HepG2 (cell line): ENCODE measurements around the gene CAPN10. TPM values are rescaled to one million over a fixed set of nuclear protein-coding genes. Genes with fewer than 3 reads are reported as not detected.

Experiments
- CAMTA2 ChIP-seq: sonication (generic); formaldehyde crosslinking; IDR thresholded peaks from 2 replicates; pipeline ENCODE4 v1.4.0; 2020; ENCODE audit warnings: mild to moderate bottlenecking, missing genetic modification reagents, borderline replicate concordance
- E2F2 ChIP-seq: sonication (generic); formaldehyde crosslinking; IDR thresholded peaks from 2 replicates; pipeline ENCODE4 v1.4.0; 2020; ENCODE audit warnings: missing genetic modification reagents, borderline replicate concordance
- ERF ChIP-seq: IDR thresholded peaks from 2 replicates; pipeline ENCODE4 v1.6.1; 2018; ENCODE audit warnings: missing biosample characterization, missing genetic modification reagents
- FOXJ3 ChIP-seq: sonication (generic); formaldehyde crosslinking; IDR thresholded peaks from 2 replicates; pipeline ENCODE4 v1.4.0; 2020; ENCODE audit warnings: missing genetic modification reagents, mild to moderate bottlenecking, borderline replicate concordance
- HHEX ChIP-seq: IDR thresholded peaks from 2 replicates; pipeline ENCODE4 v1.6.1; 2016; ENCODE audit warnings: control low read depth
- HOXD1 ChIP-seq: sonication (generic); formaldehyde crosslinking; IDR thresholded peaks from 2 replicates; pipeline ENCODE4 v1.5.0; 2020; ENCODE audit warnings: missing genetic modification reagents
- IKZF5 ChIP-seq: IDR thresholded peaks from 2 replicates; pipeline ENCODE4 v1.6.1; 2018; ENCODE audit warnings: missing genetic modification reagents, mild to moderate bottlenecking, missing compliant biosample characterization
- JDP2 ChIP-seq: sonication (generic); formaldehyde crosslinking; IDR thresholded peaks from 2 replicates; pipeline ENCODE4 v1.8.1; 2022; ENCODE audit warnings: missing genetic modification reagents, borderline replicate concordance
- JUN ChIP-seq: sonication (generic); formaldehyde crosslinking; IDR thresholded peaks from 2 replicates; pipeline ENCODE4 v1.4.0; 2020; ENCODE audit warnings: mild to moderate bottlenecking, missing genetic modification reagents
- KAT8 ChIP-seq: IDR thresholded peaks from 2 replicates; pipeline ENCODE4 v1.6.1; 2016; ENCODE audit warnings: missing genetic modification reagents, missing compliant biosample characterization
- NCOA1 ChIP-seq: sonication (generic); formaldehyde crosslinking; IDR thresholded peaks from 2 replicates; pipeline ENCODE4 v1.9.0; 2021; ENCODE audit warnings: missing genetic modification reagents
- PHF8 ChIP-seq: sonication (generic); formaldehyde crosslinking; IDR thresholded peaks from 2 replicates; pipeline ENCODE4 v1.5.0; 2020; ENCODE audit warnings: missing genetic modification reagents
- SALL2 ChIP-seq: sonication (generic); formaldehyde crosslinking; IDR thresholded peaks from 2 replicates; pipeline ENCODE4 v1.8.1; 2023; ENCODE audit warnings: mild to moderate bottlenecking, missing genetic modification reagents, inconsistent platforms
- SOX13 ChIP-seq, 3 experiments: fragments of 450-650 bp in 1 of 3; sonication (generic) in 1 of 3; formaldehyde crosslinking in 1 of 3; IDR thresholded peaks in 2 of 3; conservative IDR thresholded peaks in 1 of 3; 2 replicates each; pipeline versions ENCODE4 v1.5.0 to v1.6.1; 2016 to 2020; ENCODE audit warnings: antibody characterized with exemption in 1 of 3, mild to moderate bottlenecking in 1 of 3, missing compliant biosample characterization in 1 of 3, missing genetic modification reagents in 1 of 3, moderate library complexity in 1 of 3
- SRSF9 ChIP-seq: fragments of 200-400 bp; formaldehyde crosslinking; IDR thresholded peaks from 2 replicates; pipeline ENCODE4 v1.6.1; 2018; ENCODE audit warnings: borderline replicate concordance, mild to moderate bottlenecking, low read depth, low read length; ENCODE audit not compliant: insufficient read depth, poor library complexity, severe bottlenecking
- TEF ChIP-seq: sonication (generic); formaldehyde crosslinking; IDR thresholded peaks from 2 replicates; pipeline ENCODE4 v1.5.0; 2020; ENCODE audit warnings: missing genetic modification reagents
- THAP7 ChIP-seq: sonication (generic); formaldehyde crosslinking; IDR thresholded peaks from 2 replicates; pipeline ENCODE4 v1.8.1; 2023; ENCODE audit warnings: mild to moderate bottlenecking, missing genetic modification reagents
- WIZ ChIP-seq: sonication (generic); formaldehyde crosslinking; IDR thresholded peaks from 2 replicates; pipeline ENCODE4 v1.5.1; 2020; ENCODE audit warnings: mild to moderate bottlenecking, missing genetic modification reagents
- XRCC5 ChIP-seq: fragments of 200-400 bp; formaldehyde crosslinking; optimal IDR thresholded peaks from 2 replicates; pipeline ENCODE3; 2017; ENCODE audit warnings: mild to moderate bottlenecking, low read length
- ZMAT3 ChIP-seq: sonication (generic); formaldehyde crosslinking; conservative IDR thresholded peaks from 2 replicates; pipeline ENCODE4 v1.7.0; 2021; ENCODE audit warnings: missing genetic modification reagents
- ZNF275 ChIP-seq: sonication (generic); formaldehyde crosslinking; IDR thresholded peaks from 2 replicates; pipeline ENCODE4 v1.8.0; 2022; ENCODE audit warnings: missing genetic modification reagents, mild to moderate bottlenecking, inconsistent platforms, borderline replicate concordance
- ZNF292 ChIP-seq: sonication (generic); formaldehyde crosslinking; IDR thresholded peaks from 2 replicates; pipeline ENCODE4 v1.8.1; 2022; ENCODE audit warnings: mild to moderate bottlenecking, low read depth, missing genetic modification reagents, borderline replicate concordance
- ZNF326 ChIP-seq: sonication (generic); formaldehyde crosslinking; IDR thresholded peaks from 2 replicates; pipeline ENCODE4 v1.4.0; 2020; ENCODE audit warnings: missing genetic modification reagents, borderline replicate concordance
- ZNF333 ChIP-seq: sonication (generic); formaldehyde crosslinking; IDR thresholded peaks from 2 replicates; pipeline ENCODE4 v1.4.0; 2020; ENCODE audit warnings: mild to moderate bottlenecking, missing genetic modification reagents, borderline replicate concordance
- ZNF878 ChIP-seq: sonication (generic); formaldehyde crosslinking; IDR thresholded peaks from 2 replicates; pipeline ENCODE4 v1.8.1; 2023; ENCODE audit warnings: mild to moderate bottlenecking, missing genetic modification reagents, moderate library complexity
- polyA plus RNA-seq, 8 experiments: library from polyadenylated mRNA; depleted of rRNA in 3 of 8; stranded (reverse) in 7 of 8; unstranded in 1 of 8; fragments of >200 nt; fragmentation: Illumina TruSeq in 4 of 8; extraction: Trizol in 4 of 8; gene quantifications; 2 replicates each; pipeline versions ENCODE4 v1.2.1 to v1.2.3, GENCODE V29; 2011 to 2016; ENCODE audit warnings: low read depth in 4 of 8, missing spikeins in 1 of 8, mixed read lengths in 1 of 8; ENCODE audit not compliant: insufficient read depth in 1 of 8
- total RNA-seq, 5 experiments: library from RNA; depleted of rRNA; stranded (reverse); fragments of >200 nt; fragmentation: Illumina TruSeq; extraction: Trizol; gene quantifications; 2 replicates each; pipeline ENCODE4 v1.2.3, GENCODE V29; 2016; ENCODE audit warnings: low read depth in 1 of 5

The CAPN10 gene
- total and polyA plus RNA-seq, 2 of the 13 experiments (the other 11 are each of a cell fraction or from before 2014, with no cell fraction given) = 27.6 to 32.4 TPM

DNA sequence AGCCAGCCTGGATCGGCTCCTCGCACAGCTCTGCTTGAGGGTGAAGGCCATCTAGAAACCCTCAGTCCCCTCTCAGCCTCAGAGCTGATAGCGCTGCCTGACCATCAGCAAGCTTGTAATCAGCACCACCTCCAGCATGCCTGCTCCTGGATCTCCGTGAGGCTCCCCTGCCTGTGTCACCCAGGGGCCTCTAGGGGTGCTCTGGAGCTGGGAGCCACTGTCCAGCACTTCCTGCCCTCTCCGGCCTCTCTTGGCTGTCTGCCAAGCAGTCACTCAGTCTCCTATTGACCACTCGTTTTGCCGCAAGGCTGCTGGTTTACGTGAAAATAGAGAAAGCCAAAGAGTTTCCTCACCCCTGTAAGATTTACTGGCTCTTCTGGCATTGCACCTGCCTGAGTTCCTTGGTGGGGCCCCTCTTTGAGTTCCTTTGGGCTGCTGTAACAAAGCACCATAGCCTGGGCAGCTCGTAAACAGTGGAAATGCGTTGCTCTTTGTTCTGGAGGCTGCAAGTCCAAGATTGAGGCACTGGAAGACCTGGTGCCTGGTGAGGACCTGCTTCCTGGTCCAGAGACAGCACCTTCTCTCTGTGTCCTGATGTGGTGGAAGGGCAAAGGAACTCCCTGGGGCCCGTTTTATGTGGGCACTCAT, 17.9 kb downstream of the CAPN10 start (continued):
- no peak for TF ChIP-seq SOX13 (IDR thresholded peaks at IDR 0.05)
- peak in 1 of 2 experiments; percentile 69; a peak in 2 of 4 replicates for TF ChIP-seq SOX13 (CRISPR knock-in tag; conservative IDR thresholded peaks at IDR 0.05 in 1 of 2, IDR thresholded peaks at IDR 0.05 in 1 of 2)
- peak; percentile 99 for TF ChIP-seq XRCC5
- no peak for TF ChIP-seq JDP2 (CRISPR knock-in tag)
- TF ChIP-seq ZNF292 (CRISPR knock-in tag) = peak; percentile 72; the same call in 1 of the 2 replicates
- TF ChIP-seq JUN (CRISPR knock-in tag) = peak; percentile 20; the same call in 1 of the 2 replicates
- peak; percentile 55; the same call in 1 of the 2 replicates for TF ChIP-seq WIZ (CRISPR knock-in tag)
- TF ChIP-seq KAT8 (CRISPR knock-in tag) = peak; percentile 87
- TF ChIP-seq THAP7 (CRISPR knock-in tag) = peak; percentile 71
- 0 out of 2 replicates have a peak, but pooled peaks have one; percentile 44 for TF ChIP-seq SALL2 (CRISPR knock-in tag)
- TF ChIP-seq FOXJ3 (CRISPR knock-in tag) = peak; percentile 44; the same call in 1 of the 2 replicates
- TF ChIP-seq HOXD1 (CRISPR knock-in tag) = no peak
- TF ChIP-seq IKZF5 = peak; percentile 91
- TF ChIP-seq TEF = no peak
- no peak for TF ChIP-seq HHEX (CRISPR knock-in tag)
- TF ChIP-seq E2F2 (CRISPR knock-in tag) = no peak
- no peak for TF ChIP-seq SRSF9
- TF ChIP-seq CAMTA2 (CRISPR knock-in tag) = 0 out of 2 replicates have a peak, but pooled peaks have one; percentile 14
- no peak for TF ChIP-seq ZNF326 (CRISPR knock-in tag)
- TF ChIP-seq PHF8 (CRISPR knock-in tag) = peak; percentile 45
- no peak for TF ChIP-seq NCOA1
- peak; percentile 66; the same call in 1 of the 2 replicates for TF ChIP-seq ZNF878 (CRISPR knock-in tag)
- no peak for TF ChIP-seq ZNF275 (CRISPR knock-in tag)
- TF ChIP-seq ZMAT3 (CRISPR knock-in tag) = peak; percentile 81
- peak; percentile 94 for TF ChIP-seq ERF (CRISPR knock-in tag)
- TF ChIP-seq ZNF333 = no peak
